WTC11 (cell line): Measurements from ENCODE around the gene CLEC3B. TPM values are rescaled to one million over a fixed set of nuclear protein-coding genes. Genes with fewer than 3 reads are reported as not detected.
A peak's percentile ranks its signal among the peaks of the same experiment; 100 is the strongest.
"Not testable (repeated sequence)": the region's sequence is repeated elsewhere in the genome, so short reads cannot be mapped to it uniquely, and the experiment has no call there.

Experiments used
- ATAC-seq: fragments of 200-7000 bp; cut with Tn5 transposase; 2 replicates; pipeline ENCODE4 v1.10.0; 2021; ENCODE audit warnings: mild to moderate bottlenecking, moderate library complexity
- CTCF ChIA-PET: fragments of 300-600 bp; sonication (Branson Sonifier 250); formaldehyde crosslinking; loops from one replicate; lab custom pipeline; 2021; ENCODE audit warnings: antibody characterized with exemption; lab: Charles Lee
- POLR2A ChIA-PET: fragments of 350-600 bp; sonication (Branson Sonifier 250); formaldehyde crosslinking; loops from one replicate; lab custom pipeline; 2021; ENCODE audit warnings: antibody characterized with exemption; lab: Charles Lee
- DNase-seq: peaks from one replicate; pipeline ENCODE4 v3.0.0; 2021; ENCODE audit warnings: low spot score
- H3K27ac Mint-ChIP-seq: 2 replicates; pipeline ENCODE4 v1.8.0; 2021; ENCODE audit warnings: mixed read lengths
- H3K27me3 Mint-ChIP-seq: 2 replicates; pipeline ENCODE4 v1.8.0; 2021; ENCODE audit warnings: low read depth, mild to moderate bottlenecking, moderate library complexity, mixed read lengths
- H3K36me3 Mint-ChIP-seq: 2 replicates; pipeline ENCODE4 v1.8.0; 2021; ENCODE audit warnings: mixed read lengths
- H3K4me1 Mint-ChIP-seq: 2 replicates; pipeline ENCODE4 v1.8.0; 2022; ENCODE audit warnings: mixed read lengths
- H3K4me3 Mint-ChIP-seq: 2 replicates; pipeline ENCODE4 v1.8.0; 2021; ENCODE audit warnings: mild to moderate bottlenecking, moderate library complexity, mixed read lengths
- H3K9me3 Mint-ChIP-seq: 2 replicates; pipeline ENCODE4 v1.8.0; 2021; ENCODE audit warnings: mixed read lengths
- ATF1 ChIP-seq: sonication (generic); formaldehyde crosslinking; IDR thresholded peaks from 2 replicates; pipeline ENCODE4 v1.8.1; 2023; ENCODE audit warnings: mild to moderate bottlenecking, moderate library complexity, missing genetic modification reagents
- ATF2 ChIP-seq: sonication (generic); formaldehyde crosslinking; IDR thresholded peaks from 2 replicates; pipeline ENCODE4 v1.8.1; 2022; ENCODE audit warnings: low read depth, missing genetic modification reagents, borderline replicate concordance
- ATF3 ChIP-seq: sonication (generic); formaldehyde crosslinking; conservative IDR thresholded peaks from 2 replicates; pipeline ENCODE4 v1.8.1; 2022; ENCODE audit warnings: mild to moderate bottlenecking, missing genetic modification reagents
- CREB1 ChIP-seq: sonication (generic); formaldehyde crosslinking; IDR thresholded peaks from 2 replicates; pipeline ENCODE4 v1.8.0; 2023; ENCODE audit warnings: mild to moderate bottlenecking, missing genetic modification reagents
- CREM ChIP-seq: sonication (generic); formaldehyde crosslinking; IDR thresholded peaks from 2 replicates; pipeline ENCODE4 v1.8.1; 2022; ENCODE audit warnings: mild to moderate bottlenecking, missing genetic modification reagents, moderate library complexity
- E2F5 ChIP-seq: sonication (generic); formaldehyde crosslinking; IDR thresholded peaks from 2 replicates; pipeline ENCODE4 v1.8.1; 2022; ENCODE audit warnings: mild to moderate bottlenecking, moderate library complexity, missing genetic modification reagents
- FOXP4 ChIP-seq: sonication (generic); formaldehyde crosslinking; IDR thresholded peaks from 2 replicates; pipeline ENCODE4 v1.8.0; 2022; ENCODE audit warnings: mild to moderate bottlenecking, missing genetic modification reagents
- GRHL2 ChIP-seq: fragments of 250-450 bp; sonication (Bioruptor Pico); IDR thresholded peaks from 2 replicates; pipeline ENCODE4 v1.8.0; 2022; ENCODE audit warnings: mild to moderate bottlenecking, moderate library complexity; ENCODE audit not compliant: insufficient replicate concordance, severe bottlenecking
- IRF1 ChIP-seq: sonication (generic); formaldehyde crosslinking; IDR thresholded peaks from 2 replicates; pipeline ENCODE4 v1.8.0; 2023; ENCODE audit warnings: missing genetic modification reagents
- KAT7 ChIP-seq: sonication (generic); formaldehyde crosslinking; IDR thresholded peaks from 2 replicates; pipeline ENCODE4 v1.8.1; 2023; ENCODE audit warnings: missing genetic modification reagents, mild to moderate bottlenecking, borderline replicate concordance
- MAX ChIP-seq: sonication (generic); formaldehyde crosslinking; IDR thresholded peaks from 2 replicates; pipeline ENCODE4 v1.8.0; 2022; ENCODE audit warnings: mild to moderate bottlenecking, missing genetic modification reagents
- NR3C1 ChIP-seq: sonication (generic); formaldehyde crosslinking; conservative IDR thresholded peaks from 2 replicates; pipeline ENCODE4 v1.8.1; 2023; ENCODE audit warnings: low read depth, mild to moderate bottlenecking, missing genetic modification reagents
- OVOL2 ChIP-seq: fragments of 250-450 bp; sonication (Bioruptor Pico); IDR thresholded peaks from 2 replicates; pipeline ENCODE4 v1.9.0; 2021; ENCODE audit warnings: mild to moderate bottlenecking, borderline replicate concordance
- PRRX2 ChIP-seq: fragments of 250-450 bp; sonication (Bioruptor Pico); IDR thresholded peaks from 2 replicates; pipeline ENCODE4 v1.8.0; 2021; ENCODE audit warnings: mild to moderate bottlenecking
- SP1 ChIP-seq: sonication (generic); formaldehyde crosslinking; conservative IDR thresholded peaks from 2 replicates; pipeline ENCODE4 v1.8.1; 2022; ENCODE audit warnings: missing genetic modification reagents
- ZBTB21 ChIP-seq: sonication (generic); formaldehyde crosslinking; IDR thresholded peaks from 2 replicates; pipeline ENCODE4 v1.8.1; 2023; ENCODE audit warnings: mild to moderate bottlenecking, missing genetic modification reagents, borderline replicate concordance
- ZNF281 ChIP-seq: sonication (generic); formaldehyde crosslinking; IDR thresholded peaks from 2 replicates; pipeline ENCODE4 v1.8.0; 2023; ENCODE audit warnings: mild to moderate bottlenecking, missing genetic modification reagents
- ZNF317 ChIP-seq: sonication (generic); formaldehyde crosslinking; IDR thresholded peaks from 2 replicates; pipeline ENCODE4 v1.8.1; 2023; ENCODE audit warnings: low read depth, mild to moderate bottlenecking, moderate library complexity, missing genetic modification reagents, borderline replicate concordance
- ZNF423 ChIP-seq: fragments of 250-450 bp; sonication (Bioruptor Pico); IDR thresholded peaks from 2 replicates; pipeline ENCODE4 v2.1.2; 2022; ENCODE audit warnings: mild to moderate bottlenecking, moderate library complexity
- total RNA-seq: library from RNA; stranded (reverse); gene quantifications from 3 replicates; pipeline ENCODE4 v1.2.3, GENCODE V29; 2021

The CLEC3B gene
- total RNA-seq, 1 experiment from 2014 or later, result 0.81 TPM

- ATAC-seq (no peak), DNase-seq (no peak)
- Mint-ChIP-seq H3K4me1 (peaks cover 19% of the 10 kb centered on the region), H3K4me3 (no peak overlapping the region), H3K27ac (no peak overlapping the region), H3K27me3 (no peaks in the 10 kb centered on the region), H3K9me3 (peaks cover 18% of the 10 kb centered on the region), H3K36me3 (peaks cover 39% of the 10 kb centered on the region)
- CTCF ChIA-PET, result interaction anchor here (0.6 to 1.7 kb wide), 3 partner anchors 8 to 34 kb away, joined by 3 to 8 read pairs (median 5); no protein-coding TSS in a partner anchor
- POLR2A ChIA-PET, result interaction anchor here (0.6 to 0.8 kb wide), 2 partner anchors 8 to 49 kb away, joined by 3 to 5 read pairs; partner anchors contain the start of gene EXOSC7
- no peak for TF ChIP-seq ZNF423 (CRISPR knock-in tag)
Observed at GRCh38 chr3:44984335-44984734, 41.8 kb upstream of the CLEC3B start.

- CTCF ChIA-PET, result interaction anchor here (1.7 kb wide), 1 partner anchor 10 kb away, joined by 9 read pairs; the partner anchor contains the start of genes EXOSC7 and ZDHHC3
- H3K27me3 Mint-ChIP-seq, H3K27ac Mint-ChIP-seq, ATAC-seq, H3K4me3 Mint-ChIP-seq, POLR2A ChIA-PET, DNase-seq: not testable (repeated sequence)
- TF ChIP-seq ZNF317 (CRISPR knock-in tag), result peak; percentile 78
- peaks cover 53% of the 10 kb centered on the region for H3K36me3 Mint-ChIP-seq
- H3K9me3 Mint-ChIP-seq, result peaks cover 18% of the 10 kb centered on the region
- H3K4me1 Mint-ChIP-seq, result peaks cover 19% of the 10 kb centered on the region
Observed at GRCh38 chr3:44986330-44986729, 39.8 kb upstream of the CLEC3B start.

GRCh38 chr3:44987332-44987731, 38.8 kb upstream of the CLEC3B start:
- CTCF ChIA-PET, result interaction anchor here (0.6 to 1.7 kb wide), 2 partner anchors 11 to 15 kb away, joined by 3 to 9 read pairs; partner anchors contain the start of genes EXOSC7 and ZDHHC3
- Mint-ChIP-seq H3K9me3 (peaks cover 18% of the 10 kb centered on the region), H3K36me3 (peaks cover 57% of the 10 kb centered on the region), H3K4me3 (no peak overlapping the region), H3K27me3 (no peaks in the 10 kb centered on the region), H3K4me1 (peaks cover 19% of the 10 kb centered on the region), H3K27ac (no peak overlapping the region)
- POLR2A ChIA-PET, result no interaction called here
- no peak for DNase-seq
- no peak for ATAC-seq
- TF ChIP-seq ZNF423 (CRISPR knock-in tag) (no peak), NR3C1 (CRISPR knock-in tag) (no peak), ATF1 (CRISPR knock-in tag) (no peak), OVOL2 (no peak), MAX (CRISPR knock-in tag) (no peak), PRRX2 (CRISPR knock-in tag) (no peak), ATF3 (CRISPR knock-in tag) (no peak), IRF1 (no peak), E2F5 (CRISPR knock-in tag) (no peak), KAT7 (CRISPR knock-in tag) (no peak), CREM (CRISPR knock-in tag) (no peak), FOXP4 (CRISPR knock-in tag) (no peak), ZBTB21 (CRISPR knock-in tag) (no peak), GRHL2 (CRISPR knock-in tag) (no peak), SP1 (no peak), ATF2 (CRISPR knock-in tag) (no peak), ZNF281 (CRISPR knock-in tag) (no peak), CREB1 (CRISPR knock-in tag) (no peak)
